Measurements from ENCODE around the gene DEPDC4.

DEPDC4 gene

GRCh38 chr12:100216337-100216736 lies 50.5 kb downstream of the DEPDC4 start:
- H3K9me3 ChIP-seq (ENCODE audit: control insufficient read depth, low read length) = no peaks in the 10 kb centered on the region
- peaks cover 19% of the 10 kb centered on the region for H3K36me3 ChIP-seq (ENCODE audit: control insufficient read depth, insufficient read depth, low read length)
- H3K4me3 ChIP-seq (ENCODE audit: insufficient read depth, low read depth, low read length) = no peak overlapping the region
- H3K4me1 ChIP-seq (ENCODE audit: control insufficient read depth, insufficient read depth, low read length) = no peaks in the 10 kb centered on the region
- no peak overlapping the region for H3K27ac ChIP-seq (ENCODE audit: insufficient read depth, low read depth, low read length, poor library complexity, severe bottlenecking)
- 91 to 92% methylated on average over 4 of the region's 4 CpGs for WGBS, 2 experiments
- no peaks in the 10 kb centered on the region for H3K27me3 ChIP-seq (ENCODE audit: control insufficient read depth, insufficient read depth, low read length, poor library complexity, severe bottlenecking)

DNA sequence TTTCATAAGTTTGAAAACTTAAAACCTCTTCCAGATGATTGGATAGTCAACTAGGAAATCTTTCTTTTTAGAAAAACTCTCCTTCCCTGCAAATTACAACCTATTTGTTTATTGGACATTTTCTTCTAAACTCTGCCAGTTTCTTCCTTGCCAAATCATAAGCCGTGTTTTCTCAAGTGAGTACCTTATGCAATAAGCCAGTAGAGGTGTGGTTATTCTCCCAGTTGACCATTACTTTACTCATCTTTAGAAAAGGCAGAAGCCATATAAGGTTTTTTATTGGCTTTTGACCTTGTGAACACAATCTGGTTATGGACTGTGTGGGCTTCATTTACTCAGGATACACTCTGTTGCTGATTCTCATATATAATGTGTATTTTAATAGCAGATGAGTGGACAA lies 51.7 kb downstream of the DEPDC4 start:
- no peaks in the 10 kb centered on the region for H3K9me3 ChIP-seq (ENCODE audit: control insufficient read depth, low read length)
- H3K27me3 ChIP-seq (ENCODE audit: control insufficient read depth, insufficient read depth, low read length, poor library complexity, severe bottlenecking) = no peaks in the 10 kb centered on the region
- 89 to 94% methylated on average over 1 of the region's 1 CpG for WGBS, 2 experiments
- H3K4me3 ChIP-seq (ENCODE audit: insufficient read depth, low read depth, low read length) = no peak overlapping the region
- no peak overlapping the region for H3K27ac ChIP-seq (ENCODE audit: insufficient read depth, low read depth, low read length, poor library complexity, severe bottlenecking)
- H3K36me3 ChIP-seq (ENCODE audit: control insufficient read depth, insufficient read depth, low read length) = peaks cover 21% of the 10 kb centered on the region
- H3K4me1 ChIP-seq (ENCODE audit: control insufficient read depth, insufficient read depth, low read length) = no peaks in the 10 kb centered on the region

DNA sequence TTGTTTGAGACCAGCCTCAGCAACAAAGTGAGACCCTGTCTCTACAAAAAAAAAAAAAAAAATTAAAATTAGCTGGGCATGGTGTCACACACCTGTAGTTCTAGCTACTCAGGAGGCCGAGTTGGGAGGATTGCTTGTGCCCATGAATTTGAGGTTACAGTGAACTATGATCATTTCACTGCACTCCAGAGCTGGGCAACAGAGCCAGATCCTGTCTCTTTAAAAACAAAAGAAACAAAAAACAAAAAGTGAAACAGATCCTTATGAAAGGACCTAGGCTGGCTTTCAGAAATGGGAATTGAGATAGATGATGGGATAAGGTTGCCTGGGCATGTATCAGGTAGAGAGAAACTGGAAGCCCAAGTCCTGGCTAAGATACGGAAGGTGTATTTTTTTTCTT lies 52.4 kb downstream of the DEPDC4 start:
- no peaks in the 10 kb centered on the region for H3K4me1 ChIP-seq (ENCODE audit: control insufficient read depth, insufficient read depth, low read length)
- no peak overlapping the region for H3K27ac ChIP-seq (ENCODE audit: insufficient read depth, low read depth, low read length, poor library complexity, severe bottlenecking)
- no peaks in the 10 kb centered on the region for H3K9me3 ChIP-seq (ENCODE audit: control insufficient read depth, low read length)
- no peaks in the 10 kb centered on the region for H3K27me3 ChIP-seq (ENCODE audit: control insufficient read depth, insufficient read depth, low read length, poor library complexity, severe bottlenecking)
- H3K4me3 ChIP-seq (ENCODE audit: insufficient read depth, low read depth, low read length) = no peak overlapping the region
- H3K36me3 ChIP-seq (ENCODE audit: control insufficient read depth, insufficient read depth, low read length) = peaks cover 23% of the 10 kb centered on the region
- WGBS, 2 experiments = 94 to 95% methylated on average over 1 of the region's 2 CpGs

- Histone ChIP-seq H3K9me3 (ENCODE audit: control insufficient read depth, low read length) (no peaks in the 10 kb centered on the region), H3K27me3 (ENCODE audit: control insufficient read depth, insufficient read depth, low read length, poor library complexity, severe bottlenecking) (no peaks in the 10 kb centered on the region), H3K36me3 (ENCODE audit: control insufficient read depth, insufficient read depth, low read length) (peaks cover 30% of the 10 kb centered on the region), H3K4me1 (ENCODE audit: control insufficient read depth, insufficient read depth, low read length) (no peaks in the 10 kb centered on the region), H3K27ac (ENCODE audit: insufficient read depth, low read depth, low read length, poor library complexity, severe bottlenecking) (no peak overlapping the region), H3K4me3 (ENCODE audit: insufficient read depth, low read depth, low read length) (no peak overlapping the region)
- WGBS, 2 experiments = 91 to 92% methylated on average over 4 to 5 of the region's 5 CpGs
Observed at GRCh38 chr12:100213016-100213891, 53.6 kb downstream of the DEPDC4 start.

DNA sequence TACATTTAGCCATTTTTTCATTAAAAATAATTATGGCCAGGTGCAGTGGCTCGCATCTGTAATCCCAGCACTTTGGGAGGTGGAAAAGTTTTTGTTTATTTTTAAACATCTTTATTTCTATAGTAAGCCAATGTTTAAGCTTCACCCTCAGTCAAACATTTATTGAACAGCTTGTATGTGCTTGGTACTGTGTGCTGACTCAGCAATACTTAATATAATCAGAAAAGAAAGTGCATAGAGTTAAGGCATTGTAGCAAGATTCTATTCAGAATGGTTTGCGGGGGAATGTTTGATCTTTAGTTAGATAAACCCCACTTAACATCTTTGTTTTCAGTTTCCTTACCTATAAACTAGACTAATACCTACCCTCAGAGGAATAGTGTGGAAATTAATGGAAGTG lies 55.2 kb downstream of the DEPDC4 start:
- no peaks in the 10 kb centered on the region for H3K9me3 ChIP-seq (ENCODE audit: control insufficient read depth, low read length)

GRCh38 chr12:100208834-100209233 lies 58.0 kb downstream of the DEPDC4 start:
- H3K27ac ChIP-seq (ENCODE audit: insufficient read depth, low read depth, low read length, poor library complexity, severe bottlenecking) = no peak overlapping the region
- no peaks in the 10 kb centered on the region for H3K27me3 ChIP-seq (ENCODE audit: control insufficient read depth, insufficient read depth, low read length, poor library complexity, severe bottlenecking)
- H3K36me3 ChIP-seq (ENCODE audit: control insufficient read depth, insufficient read depth, low read length) = peaks cover 24% of the 10 kb centered on the region
- no peaks in the 10 kb centered on the region for H3K9me3 ChIP-seq (ENCODE audit: control insufficient read depth, low read length)
- no peaks in the 10 kb centered on the region for H3K4me1 ChIP-seq (ENCODE audit: control insufficient read depth, insufficient read depth, low read length)
- WGBS, 2 experiments = 92 to 94% methylated on average over 5 of the region's 5 CpGs
- no peak overlapping the region for H3K4me3 ChIP-seq (ENCODE audit: insufficient read depth, low read depth, low read length)

More for the DNA sequence above, 55.2 kb downstream of the DEPDC4 start:
- Histone ChIP-seq H3K27me3 (ENCODE audit: control insufficient read depth, insufficient read depth, low read length, poor library complexity, severe bottlenecking) (no peaks in the 10 kb centered on the region), H3K27ac (ENCODE audit: insufficient read depth, low read depth, low read length, poor library complexity, severe bottlenecking) (no peak overlapping the region), H3K4me3 (ENCODE audit: insufficient read depth, low read depth, low read length) (no peak overlapping the region), H3K4me1 (ENCODE audit: control insufficient read depth, insufficient read depth, low read length) (no peaks in the 10 kb centered on the region), H3K36me3 (ENCODE audit: control insufficient read depth, insufficient read depth, low read length) (peaks cover 30% of the 10 kb centered on the region)
- 100% methylated on average over 1 of the region's 2 CpGs; no CpG with 5 or more reads in 1 of the 2 experiments for WGBS, 2 experiments

GRCh38 chr12:100207311-100207710 lies 59.6 kb downstream of the DEPDC4 start:
- peaks cover 17% of the 10 kb centered on the region for H3K36me3 ChIP-seq (ENCODE audit: control insufficient read depth, insufficient read depth, low read length)
- no peak overlapping the region for H3K27ac ChIP-seq (ENCODE audit: insufficient read depth, low read depth, low read length, poor library complexity, severe bottlenecking)
- 100% methylated on average over 1 of the region's 2 CpGs for WGBS, 2 experiments
- H3K27me3 ChIP-seq (ENCODE audit: control insufficient read depth, insufficient read depth, low read length, poor library complexity, severe bottlenecking) = no peaks in the 10 kb centered on the region
- H3K9me3 ChIP-seq (ENCODE audit: control insufficient read depth, low read length) = no peaks in the 10 kb centered on the region
- H3K4me3 ChIP-seq (ENCODE audit: insufficient read depth, low read depth, low read length) = no peak overlapping the region
- H3K4me1 ChIP-seq (ENCODE audit: control insufficient read depth, insufficient read depth, low read length) = no peaks in the 10 kb centered on the region

- Histone ChIP-seq H3K4me1 (ENCODE audit: control insufficient read depth, insufficient read depth, low read length) (peaks cover 4% of the 10 kb centered on the region), H3K27ac (ENCODE audit: insufficient read depth, low read depth, low read length, poor library complexity, severe bottlenecking) (no peak overlapping the region), H3K27me3 (ENCODE audit: control insufficient read depth, insufficient read depth, low read length, poor library complexity, severe bottlenecking) (no peaks in the 10 kb centered on the region), H3K4me3 (ENCODE audit: insufficient read depth, low read depth, low read length) (peak overlapping the region; percentile 83), H3K36me3 (ENCODE audit: control insufficient read depth, insufficient read depth, low read length) (no peaks in the 10 kb centered on the region), H3K9me3 (ENCODE audit: control insufficient read depth, low read length) (no peaks in the 10 kb centered on the region)
- 88 to 90% methylated on average over 24 of the region's 24 CpGs for WGBS, 2 experiments
Observed at GRCh38 chr12:100201604-100202423, 65.1 kb downstream of the DEPDC4 start.

DNA sequence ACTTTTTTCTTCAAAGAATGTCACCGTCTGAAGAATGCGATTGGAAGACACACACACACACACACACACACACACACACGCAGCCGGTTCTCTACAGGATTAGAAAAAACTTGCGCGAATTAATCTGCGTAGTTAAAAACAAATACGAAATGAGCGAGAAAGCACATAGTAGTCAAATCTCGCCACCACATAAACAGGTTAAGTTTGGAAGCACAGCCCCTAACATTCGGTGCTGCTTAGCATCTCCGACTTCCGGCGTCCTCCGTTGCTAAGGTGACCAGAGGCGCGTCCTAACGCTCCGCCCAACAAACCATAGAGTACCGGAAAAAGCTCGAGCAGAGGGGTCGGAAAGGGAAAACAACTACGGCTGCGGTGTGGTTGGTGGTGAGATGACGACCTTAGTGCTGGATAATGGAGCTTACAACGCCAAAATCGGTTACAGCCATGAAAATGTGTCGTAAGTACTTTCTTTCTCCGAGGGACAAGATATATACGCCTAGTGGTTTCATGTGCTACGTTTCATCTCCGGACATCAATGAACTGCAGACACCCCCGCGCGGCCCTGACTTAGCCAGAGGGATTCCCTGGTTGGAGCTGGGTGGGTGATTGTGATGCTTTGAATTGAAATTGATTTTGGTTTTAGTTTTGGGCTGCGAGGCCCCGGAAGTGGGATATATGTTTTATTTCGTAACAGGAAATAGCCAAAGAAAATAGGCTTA lies 66.3 kb downstream of the DEPDC4 start, which contains the start of gene ACTR6:
Gene ACTR6, plus strand, starts transcription at position 353 of the 719 bp plus-strand sequence. Its CDS starts 37 bp downstream, at position 390.
- H3K27ac ChIP-seq (ENCODE audit: insufficient read depth, low read depth, low read length, poor library complexity, severe bottlenecking) = no peak within 1 kb of the TSS
- H3K9me3 ChIP-seq (ENCODE audit: control insufficient read depth, low read length) = no peaks in the 10 kb centered on the region
- 0% methylated on average over 37 to 38 of the region's 38 CpGs for WGBS, 2 experiments
- peak within 1 kb of the TSS; percentile 83 for H3K4me3 ChIP-seq (ENCODE audit: insufficient read depth, low read depth, low read length)
- H3K4me1 ChIP-seq (ENCODE audit: control insufficient read depth, insufficient read depth, low read length) = peaks cover 4% of the 10 kb centered on the region
- no peaks in the 10 kb centered on the region for H3K36me3 ChIP-seq (ENCODE audit: control insufficient read depth, insufficient read depth, low read length)
- H3K27me3 ChIP-seq (ENCODE audit: control insufficient read depth, insufficient read depth, low read length, poor library complexity, severe bottlenecking) = no peaks in the 10 kb centered on the region
